Activated T-helper 1 cell treated with anti-CD3 and anti-CD28 coated beads, Interleukin-2, amount 50 U/mL, for 16 hours (primary cell): ENCODE data around the gene PRKD2.
A peak's percentile ranks its signal among the peaks of the same experiment; 100 is the strongest.
"Not testable (repeated sequence)": the region's sequence is repeated elsewhere in the genome, so short reads cannot be mapped to it uniquely, and the experiment has no call there.

Source experiments
- DNase-seq, 2 donors: peaks; one replicate each; pipeline ENCODE4 v3.0.0-alpha.2; 2020; ENCODE audit warnings: low read depth in 1 of 2, low spot score in 1 of 2

PRKD2 gene

DNA sequence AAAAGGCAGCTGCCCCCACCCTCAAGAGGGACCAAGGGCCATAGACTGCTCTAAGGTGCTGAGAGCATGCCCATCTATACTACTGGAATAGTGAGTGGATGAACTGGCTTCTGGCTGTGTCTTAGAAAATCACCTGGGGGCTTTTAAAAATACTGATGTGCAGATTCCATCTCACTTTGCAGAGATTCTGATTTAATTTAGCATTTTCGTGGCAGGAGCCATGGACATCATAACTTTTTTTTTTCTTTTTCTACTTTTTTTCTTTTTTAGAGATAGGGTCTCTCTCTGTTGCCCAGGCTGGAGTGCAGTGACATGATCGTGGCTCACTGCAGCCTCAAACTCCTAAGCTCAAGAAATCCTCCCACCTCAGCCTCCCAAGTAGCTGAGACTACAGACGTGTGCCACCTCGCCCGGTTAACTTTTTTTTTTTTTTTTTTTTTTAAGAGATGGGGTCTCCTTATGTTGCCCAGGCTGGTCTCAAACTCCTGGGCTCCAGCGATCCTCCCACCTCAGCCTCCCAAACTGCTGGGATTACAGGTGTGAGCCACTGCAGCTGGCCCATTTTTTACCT, 4.1 kb downstream of the PRKD2 start:
- not testable (repeated sequence) for DNase-seq

DNA sequence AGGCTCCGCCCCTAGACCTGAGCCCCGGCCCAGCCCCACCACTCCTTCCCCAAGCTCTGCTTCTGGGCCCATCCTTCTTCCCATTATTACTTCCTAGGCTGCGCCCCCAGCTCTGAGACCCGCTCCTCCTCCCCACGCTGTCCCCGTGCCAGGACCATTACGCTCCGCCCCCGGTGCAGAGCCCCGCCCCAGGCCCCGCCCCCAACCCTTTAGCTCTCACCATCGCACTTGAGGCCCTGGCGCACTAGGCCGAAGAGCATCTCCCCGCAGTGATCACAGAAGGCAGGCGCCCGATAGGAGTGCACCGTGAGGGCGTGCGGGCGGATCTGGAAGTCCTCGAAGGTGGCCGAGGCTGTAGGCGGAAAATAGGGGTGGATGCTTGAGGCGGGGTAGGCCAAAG, 6.2 kb downstream of the PRKD2 start:
- DNase-seq: no peak

DNA sequence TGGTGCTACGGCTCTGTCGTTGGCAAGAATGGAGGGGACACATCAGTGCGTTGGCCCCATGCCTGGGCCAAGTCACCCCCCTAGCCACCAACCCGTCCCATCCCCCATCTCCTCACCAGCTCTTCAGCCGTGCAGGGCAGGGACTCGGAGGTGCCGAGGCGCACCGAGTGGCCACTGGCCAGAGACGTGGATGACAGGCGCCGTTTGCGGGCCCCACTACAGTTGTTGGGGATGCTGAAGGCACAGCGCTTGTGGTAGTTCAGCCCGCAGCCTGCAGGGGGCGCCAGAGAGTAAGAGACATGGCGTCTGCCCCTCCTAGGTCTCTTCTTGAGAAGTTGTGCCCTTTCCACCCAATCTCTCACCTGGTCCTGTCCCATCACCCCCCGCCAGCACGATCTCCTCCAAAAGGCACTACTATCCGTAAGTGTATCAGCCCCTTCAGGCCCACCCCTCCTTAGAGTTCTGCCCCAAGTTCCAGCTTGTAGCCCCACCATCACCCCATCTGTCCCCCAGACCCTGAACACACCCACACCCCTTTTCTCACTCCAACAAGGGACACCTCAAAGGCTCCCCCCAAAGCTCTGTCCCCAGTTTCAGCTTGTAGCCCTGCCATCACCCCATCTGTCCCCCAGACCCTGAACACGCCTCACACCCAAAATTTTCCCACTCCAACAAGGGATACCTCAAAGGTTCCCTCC, 12.4 kb downstream of the PRKD2 start:
- DNase-seq: peak; percentile 77 to 96

DNA sequence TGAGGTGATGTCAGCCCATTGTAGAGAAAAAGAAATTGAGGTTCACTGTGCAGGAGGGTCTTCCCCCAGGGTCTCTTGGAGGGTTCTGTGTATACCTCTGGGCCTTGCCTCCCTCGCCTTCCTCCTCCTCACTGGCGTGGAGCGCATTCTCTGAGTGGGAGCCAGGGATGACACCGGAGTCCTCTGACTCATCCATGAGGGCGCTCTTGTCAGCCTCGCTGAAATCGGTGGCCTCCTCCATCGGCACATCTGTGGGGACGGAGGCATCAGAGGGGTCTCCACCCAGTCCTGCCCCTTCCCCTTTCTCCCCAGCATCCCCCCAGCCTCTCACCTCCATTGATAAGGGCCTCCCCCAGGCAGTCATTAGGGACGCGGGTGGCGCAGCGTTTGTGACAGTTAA, 16.2 kb downstream of the PRKD2 start:
- no peak for DNase-seq

DNA sequence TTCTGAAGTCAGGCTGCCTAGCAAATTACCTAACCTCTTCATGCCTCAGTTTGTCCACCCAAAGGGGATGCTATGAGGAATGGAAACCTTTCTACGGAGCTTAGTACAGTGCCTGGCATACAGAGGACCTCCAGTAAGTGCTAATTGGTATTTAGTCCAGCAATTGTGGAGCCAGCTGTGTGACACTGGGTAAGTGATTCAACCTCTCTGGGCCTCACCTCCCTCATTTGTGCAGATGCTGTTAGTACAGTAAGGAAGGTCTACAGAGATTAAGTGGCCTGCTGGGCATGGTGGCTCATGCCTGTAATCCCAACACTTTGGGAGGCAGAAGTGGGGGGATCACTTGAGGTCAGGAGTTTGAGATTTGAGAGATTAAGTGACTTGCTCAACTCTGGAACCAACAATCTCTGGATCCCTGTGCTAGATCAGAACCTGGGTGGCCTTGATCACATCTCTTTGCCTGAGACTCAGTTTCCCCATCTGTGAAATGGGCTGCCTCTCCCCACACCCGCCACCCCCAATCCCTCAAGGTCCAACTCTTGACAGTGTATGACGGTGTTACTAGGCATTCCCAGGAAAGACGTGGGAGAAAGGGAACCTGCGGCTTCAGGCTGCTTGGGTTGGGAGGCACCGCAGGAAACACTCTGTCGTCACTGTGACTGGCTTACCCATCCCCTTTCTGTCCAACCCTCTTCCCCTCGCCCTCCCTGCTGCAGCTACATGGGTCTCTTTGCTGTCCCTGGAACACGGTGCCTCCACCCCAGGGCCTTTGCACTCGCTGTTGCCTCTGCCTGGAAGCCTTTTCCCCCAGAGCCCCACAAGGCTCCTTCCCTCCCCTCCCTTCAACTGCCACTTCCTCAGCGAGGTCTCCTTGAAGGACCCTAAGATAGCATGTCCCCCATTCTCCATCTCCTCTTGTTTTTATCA, 18.3 kb downstream of the PRKD2 start:
- no peak for DNase-seq

DNA sequence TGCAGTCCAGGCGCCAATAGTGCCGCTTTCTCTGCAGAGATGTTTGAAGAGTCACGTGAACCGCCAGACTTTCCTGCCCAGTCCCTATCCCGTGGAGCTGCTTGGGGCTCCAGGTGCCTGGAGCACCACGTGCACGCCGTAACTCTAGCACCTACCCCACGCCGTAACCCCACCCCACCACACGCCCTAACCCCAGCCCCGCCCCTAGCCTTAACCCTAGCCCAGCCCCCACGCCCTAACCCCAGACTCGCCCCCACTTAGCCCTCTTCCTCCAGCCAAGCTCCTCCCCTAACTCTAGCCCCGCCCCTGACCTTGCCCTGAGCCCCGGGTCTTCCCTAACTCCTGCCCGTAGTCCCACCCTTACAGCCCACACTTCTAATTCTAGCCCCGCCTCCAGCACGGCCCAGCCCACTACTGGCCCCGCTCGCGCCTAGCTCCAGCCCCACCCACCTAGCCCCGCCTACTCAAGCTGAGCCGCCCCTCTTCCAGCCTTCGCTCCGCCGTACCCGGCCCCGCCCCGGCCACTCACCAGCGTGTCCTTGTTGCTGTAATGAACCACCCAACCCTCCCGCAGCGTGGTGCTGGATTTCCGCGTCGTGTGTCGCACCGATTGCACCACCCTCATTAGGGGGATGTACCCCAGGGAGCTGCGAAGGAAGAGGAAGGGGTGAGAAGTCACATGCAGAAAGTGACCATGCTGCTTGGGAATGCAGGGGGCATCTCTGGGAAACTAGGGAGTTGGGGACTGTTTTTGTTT, 19.5 kb downstream of the PRKD2 start:
- no peak for DNase-seq

DNA sequence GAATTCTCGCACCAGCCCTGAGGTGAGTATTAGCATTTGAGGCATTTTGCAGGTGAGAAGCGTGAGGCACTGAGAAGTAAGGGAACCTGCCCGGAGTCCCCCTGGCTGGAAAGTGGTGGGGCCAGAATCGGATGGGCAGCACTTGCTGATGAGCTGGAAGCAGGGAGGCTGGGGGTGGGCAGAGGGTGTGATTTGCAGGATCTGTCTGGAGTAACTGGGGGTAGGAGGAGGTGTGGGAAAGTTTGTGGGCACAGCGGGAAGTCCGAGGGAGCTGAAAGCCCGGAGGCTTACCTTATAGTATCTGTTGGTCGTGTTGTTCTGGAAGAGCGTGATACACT, 20.1 kb downstream of the PRKD2 start:
- no peak for DNase-seq

DNA sequence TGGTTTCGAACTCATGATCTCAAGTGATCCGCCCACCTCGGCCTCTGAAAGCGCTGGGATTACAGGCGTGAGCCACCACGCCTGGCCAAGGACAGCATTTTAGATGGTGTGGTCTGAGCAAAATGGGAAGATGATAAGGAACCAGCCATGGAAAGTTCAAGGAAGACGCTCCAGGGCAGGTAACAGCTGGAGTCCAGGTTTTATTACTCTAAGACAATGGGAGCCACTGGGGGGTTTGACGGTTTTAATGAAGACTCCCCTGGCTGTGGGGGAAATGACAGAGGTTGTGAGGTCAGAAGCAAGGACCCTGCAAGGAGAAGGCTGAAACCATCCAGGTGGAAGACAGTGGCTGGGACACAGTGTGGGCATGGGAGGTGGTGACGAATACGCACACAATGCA, 20.9 kb downstream of the PRKD2 start:
- no peak for DNase-seq

DNA sequence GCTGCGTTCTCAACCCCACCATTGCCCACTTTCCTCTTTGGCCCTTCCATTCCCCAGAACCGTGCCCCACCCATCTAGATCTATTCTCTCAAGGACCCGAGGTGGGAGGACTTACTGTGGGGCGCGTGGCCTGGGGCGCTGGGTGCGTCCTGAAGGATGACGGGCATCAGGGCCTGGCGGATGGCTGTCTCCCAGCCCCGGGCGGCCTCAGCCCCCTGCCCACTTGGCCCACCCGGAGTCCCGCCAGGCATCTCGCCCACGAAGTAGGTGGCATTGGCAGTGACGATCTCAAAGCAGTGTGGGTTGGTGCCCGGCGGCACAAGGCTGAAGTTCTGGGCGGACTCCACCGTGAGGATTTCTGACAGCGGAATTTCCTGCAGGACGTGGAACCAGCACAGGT, 23.2 kb downstream of the PRKD2 start:
- DNase-seq: no peak

DNA sequence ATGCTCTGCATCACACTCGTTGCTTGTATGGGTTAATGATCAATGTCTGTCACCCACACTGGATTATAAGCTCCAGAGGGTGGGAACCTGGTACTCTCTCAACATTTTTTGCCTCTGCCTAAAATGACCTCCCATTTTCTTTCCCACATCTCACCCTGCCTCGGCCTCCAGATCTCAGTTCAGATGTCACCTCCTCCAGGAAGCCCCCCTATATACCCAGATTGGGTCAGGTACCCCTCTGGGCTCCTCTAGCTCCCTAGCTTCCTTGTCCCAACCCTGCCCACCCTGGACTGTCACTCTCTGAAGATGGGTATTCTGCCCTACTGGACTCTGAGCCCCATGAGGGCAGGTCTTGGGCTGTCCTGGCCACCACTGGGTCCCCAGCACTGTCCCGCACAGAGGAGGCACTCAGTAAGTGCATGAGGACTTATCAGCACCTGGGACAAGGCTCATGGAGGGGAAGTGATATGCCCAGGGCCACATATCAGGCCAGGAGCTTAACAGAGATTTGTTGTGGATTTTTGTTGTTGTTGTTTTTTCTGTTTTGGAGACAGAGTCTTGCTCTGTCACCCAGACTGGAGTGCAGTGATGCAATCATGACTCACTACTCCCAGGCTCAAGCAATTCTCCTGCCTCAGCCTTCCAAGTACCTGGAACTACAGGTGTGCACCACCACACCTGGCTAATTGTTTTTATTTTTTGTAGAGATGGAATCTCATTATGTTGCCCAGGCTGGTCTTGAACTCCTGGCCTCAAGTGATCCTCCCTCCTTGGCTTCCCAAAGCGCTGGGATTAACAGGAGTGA, 23.8 kb downstream of the PRKD2 start:
- DNase-seq: no peak

DNA sequence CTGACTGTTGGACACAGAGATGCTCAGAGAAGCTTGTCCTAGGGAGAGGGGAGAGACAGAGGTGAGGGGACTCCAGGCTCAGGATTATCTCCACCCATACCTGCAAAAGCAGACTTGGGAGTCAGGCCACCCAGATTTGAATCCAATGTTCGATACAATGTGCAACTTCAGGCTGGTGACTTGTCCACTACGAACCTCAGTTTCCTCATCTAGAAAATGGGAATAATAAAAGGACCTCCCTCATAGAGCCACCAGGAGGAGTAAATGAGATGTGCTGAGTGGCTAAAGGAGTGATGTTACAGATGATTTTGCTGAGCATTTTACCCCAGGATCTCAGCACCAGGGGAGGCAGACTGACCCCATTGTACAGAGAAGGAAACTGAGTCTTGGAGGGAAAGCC, 25.0 kb downstream of the PRKD2 start:
- DNase-seq: no peak

DNA sequence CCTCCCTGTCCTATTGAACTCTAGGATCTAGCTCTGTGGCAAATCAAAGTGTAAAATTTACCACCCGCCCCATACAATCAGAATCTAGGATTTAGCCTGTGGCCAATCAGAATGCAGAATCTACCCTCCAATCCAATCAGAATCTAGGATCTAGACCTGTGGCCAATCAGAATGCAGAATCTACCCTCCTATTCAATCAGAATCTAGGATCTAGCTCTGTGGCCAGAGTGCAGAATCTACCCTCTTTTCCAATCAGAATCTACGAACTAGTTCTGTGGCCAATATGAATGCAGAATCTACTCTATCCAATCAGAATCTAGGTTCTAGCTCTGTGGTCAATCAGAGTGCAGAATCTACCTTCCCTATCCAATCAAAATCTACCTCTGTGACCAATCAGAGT, 25.8 kb downstream of the PRKD2 start:
- no peak for DNase-seq

DNA sequence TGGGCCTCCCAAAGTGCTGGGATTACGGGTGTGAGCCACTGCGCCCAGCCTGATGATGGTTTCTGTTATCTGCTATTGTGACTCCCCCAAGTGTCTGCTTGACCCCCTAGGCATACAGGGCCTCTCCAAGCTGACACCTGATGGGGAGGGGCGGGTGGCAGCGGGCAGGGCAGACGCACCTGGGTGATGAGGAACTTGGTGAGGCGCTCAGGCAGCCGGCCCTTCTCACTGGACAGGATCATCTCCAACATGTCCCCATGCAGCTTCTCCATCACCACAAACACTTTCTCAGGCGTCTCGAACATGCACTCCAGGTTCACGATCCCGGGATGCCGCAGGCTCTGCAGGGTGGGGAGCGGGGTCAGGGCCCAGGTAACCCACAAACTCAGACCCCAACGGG, 27.6 kb downstream of the PRKD2 start:
- no peak for DNase-seq

DNA sequence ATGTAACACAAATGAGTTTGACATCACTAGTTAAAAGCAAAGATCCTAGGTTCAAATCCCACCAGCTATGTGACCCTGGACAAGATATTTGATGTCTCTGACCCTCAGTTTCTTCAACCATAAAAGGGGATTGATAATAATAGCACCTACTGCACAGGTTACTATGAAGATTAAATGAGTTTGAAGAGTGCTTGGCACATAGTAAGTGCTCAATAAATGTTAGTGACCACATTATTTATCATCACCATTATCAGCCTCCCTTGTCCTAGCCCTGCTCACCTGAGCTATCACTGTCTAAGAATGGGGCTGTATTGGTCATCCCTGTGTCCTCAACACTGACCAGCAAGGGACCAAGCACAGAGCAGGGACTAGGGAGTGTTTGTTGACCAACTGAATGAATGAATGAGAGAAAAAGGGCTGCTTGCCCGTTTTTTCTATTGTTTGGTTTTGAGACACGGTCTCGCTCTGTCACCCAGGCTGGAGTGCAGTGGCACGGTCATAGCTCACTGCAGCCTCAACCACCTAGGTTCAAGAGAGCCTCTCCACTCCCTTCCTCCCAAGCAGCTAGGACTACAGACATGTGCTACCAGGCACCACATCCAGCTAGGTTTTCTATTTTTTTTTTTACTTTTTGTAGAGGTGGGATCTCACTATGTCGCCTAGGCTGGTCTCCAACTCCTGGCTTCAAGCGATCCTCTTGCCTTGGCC, 29.3 kb downstream of the PRKD2 start:
- DNase-seq: no peak

DNA sequence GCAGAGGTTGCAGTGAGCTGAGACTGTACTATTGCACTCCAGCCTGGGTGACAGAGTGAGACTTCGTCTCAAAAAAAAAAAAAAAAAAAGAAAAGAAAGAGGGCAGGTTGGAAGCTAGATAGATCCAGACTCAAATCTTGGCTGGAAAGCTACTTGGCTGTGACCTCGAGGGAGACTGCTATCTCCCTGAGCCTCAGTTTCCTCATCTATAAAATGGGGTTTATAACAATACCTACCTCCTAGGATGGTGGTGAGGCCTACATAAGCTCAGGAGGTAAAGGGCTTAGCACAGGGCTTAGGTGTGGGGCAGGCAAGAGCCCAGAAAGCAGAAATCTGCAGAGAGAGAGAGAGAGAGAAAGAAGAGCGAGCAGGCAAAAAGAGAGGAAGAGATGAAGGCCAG, 31.7 kb downstream of the PRKD2 start:
- no peak for DNase-seq

DNA sequence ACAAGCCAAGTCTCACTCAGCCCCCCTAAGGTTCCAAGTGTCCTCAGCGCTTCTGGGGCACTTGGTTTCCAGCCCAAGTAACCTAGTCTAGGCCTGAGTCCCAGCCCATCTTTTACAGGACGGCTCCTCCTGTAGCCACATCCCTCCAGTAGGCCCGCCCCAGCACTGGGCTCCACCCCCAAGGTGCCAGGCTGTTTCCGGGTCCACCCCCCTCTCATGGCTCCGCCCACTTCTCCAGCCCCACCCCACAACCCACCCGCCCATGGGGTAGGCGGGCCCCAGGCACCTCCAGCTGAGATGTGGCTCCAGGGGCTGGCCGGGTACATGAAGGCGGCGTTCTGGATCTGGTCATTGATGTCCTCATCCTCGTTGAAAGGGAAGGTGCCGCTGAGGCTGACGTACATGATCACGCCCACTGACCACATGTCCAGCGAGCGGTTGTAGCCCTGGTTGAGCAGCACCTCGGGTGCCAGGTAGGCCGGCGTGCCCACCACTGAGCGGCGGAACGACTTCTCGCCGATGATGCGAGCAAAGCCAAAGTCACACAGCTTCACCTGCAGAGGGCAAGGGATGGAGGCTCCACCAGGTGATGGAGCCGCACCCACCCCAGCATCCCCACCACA, 38.7 kb downstream of the PRKD2 start:
- peak in 1 of 2 donors; percentile 25 for DNase-seq

DNA sequence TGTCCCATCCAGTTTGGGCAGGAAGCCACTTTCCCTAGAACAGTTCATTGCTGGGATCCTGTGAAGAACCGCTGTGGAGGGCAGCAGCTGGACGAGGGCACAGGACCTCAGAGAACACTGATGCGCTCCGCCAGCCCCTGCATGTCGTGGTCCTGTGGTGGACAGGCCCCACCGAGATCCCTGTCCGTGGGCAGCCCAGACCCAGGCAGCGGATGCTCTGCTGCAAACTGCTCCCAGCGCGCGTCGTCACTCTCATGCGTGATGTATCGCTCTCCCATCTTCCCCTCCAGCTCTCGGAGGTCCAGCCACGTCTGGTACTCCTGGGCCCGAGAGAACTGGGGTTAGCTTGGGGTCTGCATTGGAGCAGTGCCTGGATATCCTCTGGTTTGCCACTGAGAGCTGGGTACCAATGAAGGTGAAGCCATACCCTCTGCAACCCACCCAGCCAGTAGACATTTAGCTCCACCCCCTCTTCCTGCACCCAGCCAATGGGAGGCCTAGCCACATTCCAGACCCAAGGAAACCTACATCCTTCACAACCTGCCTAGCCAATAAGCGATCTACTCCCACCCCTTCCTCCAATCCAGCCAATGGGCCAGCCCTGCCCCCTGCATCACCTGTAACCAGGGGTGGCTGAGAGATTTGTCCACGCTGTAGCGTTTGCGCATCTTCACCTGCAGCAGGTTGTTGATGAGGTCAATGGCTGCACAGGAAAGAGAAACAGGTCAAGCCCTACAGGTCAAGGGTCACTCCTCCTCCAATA, 42.3 kb downstream of the PRKD2 start:
- DNase-seq: no peak

DNA sequence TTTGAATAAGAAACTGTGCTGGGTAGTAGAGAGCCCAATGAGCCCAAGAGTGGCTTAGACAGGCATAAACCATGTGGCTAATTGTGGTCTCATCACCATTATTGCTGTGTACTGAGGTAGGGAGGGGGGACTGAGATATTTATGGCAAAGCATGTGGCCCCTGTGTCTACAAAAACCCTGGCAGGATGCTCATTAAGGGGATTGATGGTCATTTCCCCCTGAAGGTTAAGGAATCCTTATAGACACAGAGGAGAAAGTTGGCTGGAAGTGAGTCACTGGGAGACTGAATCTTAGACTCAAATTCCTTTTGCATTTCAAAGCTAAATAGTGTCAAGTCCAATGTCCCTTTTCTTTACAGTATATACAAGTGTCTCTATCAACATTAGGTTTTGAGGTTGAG, 46.1 kb downstream of the PRKD2 start:
- no peak for DNase-seq

DNA sequence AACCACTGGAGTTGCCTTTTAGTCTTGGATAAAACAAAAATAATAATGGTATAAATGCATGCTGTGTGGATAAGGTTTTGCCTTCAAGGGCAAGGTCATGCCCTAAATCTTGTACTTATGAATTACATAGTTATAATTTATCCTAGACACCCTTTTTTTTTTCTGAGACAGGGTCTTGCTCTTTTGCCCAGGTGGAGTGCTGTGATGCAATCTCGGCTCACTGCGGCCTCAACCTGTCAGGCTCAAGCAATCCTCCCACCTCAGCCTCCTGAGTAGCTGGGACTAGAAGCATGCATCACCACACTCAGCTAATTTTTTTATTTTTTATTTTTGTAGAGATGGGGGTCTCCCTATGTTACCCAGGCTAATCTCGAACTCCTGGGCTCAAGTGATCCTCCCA, 48.3 kb downstream of the PRKD2 start:
- DNase-seq: no peak
